Superior temporal gyrus (tissue), 1 donor: ENCODE data around the gene GPATCH3.
A peak's percentile ranks its signal among the peaks of the same experiment; 100 is the strongest.
"Not testable (repeated sequence)": the region's sequence is repeated elsewhere in the genome, so short reads cannot be mapped to it uniquely, and the experiment has no call there.

Experiments used
- DNase-seq: peaks from one replicate; pipeline ENCODE4 v3.0.0-alpha.2; 2016; ENCODE audit errors: extremely low spot score

Gene GPATCH3

DNA sequence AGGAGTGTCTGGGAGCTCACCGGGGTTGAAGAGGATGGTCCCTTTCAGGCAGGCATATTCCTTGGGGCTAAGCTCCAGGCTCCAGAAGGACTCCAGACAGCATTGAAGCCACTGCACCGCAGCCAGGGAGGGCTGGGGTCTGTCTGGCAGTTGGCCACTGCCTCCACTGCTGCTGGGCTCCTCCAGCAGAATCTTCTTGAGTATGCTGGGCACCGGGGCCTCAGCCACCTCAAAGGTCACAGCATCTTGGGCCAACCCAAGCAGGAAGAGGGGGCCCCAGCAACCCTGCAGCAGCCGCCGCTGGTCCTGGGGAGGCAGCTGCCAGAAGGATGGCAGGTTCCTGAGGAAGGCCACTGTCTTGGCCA lies 13.1 kb upstream of the GPATCH3 start:
- no peak for DNase-seq

GRCh38 chr1:26912147-26912490 lies 11.9 kb upstream of the GPATCH3 start:
- DNase-seq: no peak

DNA sequence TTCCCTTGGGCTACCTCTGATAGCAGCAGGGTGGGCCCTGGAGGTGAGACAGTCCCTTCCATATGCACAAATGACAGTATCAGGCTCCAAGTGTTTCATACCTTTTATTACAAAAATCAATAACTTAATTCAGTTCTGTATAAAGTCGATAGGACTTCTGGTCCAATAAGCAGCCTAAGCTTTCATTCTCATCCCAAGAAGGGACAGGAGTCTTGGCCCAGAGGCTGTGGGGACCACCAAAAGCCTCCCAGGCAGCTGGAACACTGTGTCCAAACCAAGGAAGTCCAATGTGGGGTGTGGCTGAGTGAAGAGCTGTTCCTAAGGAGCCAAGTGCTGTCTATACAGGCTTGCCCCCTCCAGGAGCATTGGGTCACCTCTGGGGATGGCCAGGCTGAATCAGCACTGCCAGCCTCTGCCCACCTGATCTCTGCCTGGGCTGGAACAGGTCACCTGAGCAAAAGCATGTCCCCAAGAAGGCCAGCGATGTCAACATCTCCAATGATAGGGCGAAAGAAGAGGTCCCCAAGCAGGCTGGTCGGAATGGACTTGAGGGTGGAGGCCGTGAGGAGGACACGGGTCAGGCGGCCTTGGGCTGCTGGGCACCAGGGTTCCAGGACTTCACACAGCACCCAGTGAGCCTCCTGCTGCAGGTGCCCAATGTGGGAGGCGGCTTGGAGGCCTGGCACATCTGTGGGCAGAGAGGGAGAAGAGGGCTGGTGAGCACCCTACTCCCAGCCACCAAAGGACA lies 11.3 kb upstream of the GPATCH3 start:
- no peak for DNase-seq

- DNase-seq: no peak
These were observed 10.3 kb upstream of the GPATCH3 start for GRCh38 chr1:26910343-26911160.

- DNase-seq: no peak
These were observed 9.7 kb upstream of the GPATCH3 start for GRCh38 chr1:26909951-26910342.

- DNase-seq: no peak
These were observed 7.0 kb upstream of the GPATCH3 start for GRCh38 chr1:26907071-26907917.

DNA sequence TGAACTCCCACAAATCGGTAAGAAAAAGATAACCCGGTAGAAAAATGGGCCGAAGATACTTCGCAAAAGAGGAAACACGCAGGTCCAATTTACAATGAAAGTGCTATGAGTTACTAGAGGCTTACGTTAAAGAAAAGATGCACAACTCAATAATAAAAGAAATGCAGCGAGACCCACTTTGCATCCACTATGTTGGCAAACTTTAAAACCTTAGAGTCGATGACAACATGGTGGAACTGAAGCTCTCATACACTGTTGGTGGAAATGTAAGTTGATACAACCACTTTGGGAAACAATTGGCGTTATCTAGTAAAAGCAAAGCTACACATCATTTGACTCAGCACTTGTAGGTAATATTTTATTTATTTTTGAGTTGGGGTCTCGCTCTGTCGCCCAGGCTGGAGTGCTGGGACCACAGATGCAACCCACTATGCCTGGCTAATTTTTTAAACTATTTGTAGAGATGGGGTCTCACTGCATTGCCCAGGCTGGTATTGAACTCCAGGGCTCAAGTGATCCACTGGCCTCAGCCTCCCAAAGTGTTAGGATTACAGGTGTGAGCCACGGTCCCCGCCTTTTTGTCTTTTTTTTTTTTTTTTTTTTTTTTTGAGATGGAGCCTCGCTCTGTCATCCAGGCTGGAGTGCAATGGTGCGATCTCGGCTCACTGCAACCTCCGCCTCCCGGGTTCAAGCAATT lies 696 bp upstream of the GPATCH3 start:
- no peak for DNase-seq

- DNase-seq: no peak
These were observed 2.9 kb downstream of the GPATCH3 start for GRCh38 chr1:26897351-26897750.

GRCh38 chr1:26894263-26894662 lies 6.0 kb downstream of the GPATCH3 start:
- DNase-seq: no peak

- no peak for DNase-seq
These were observed 9.8 kb downstream of the GPATCH3 start for GRCh38 chr1:26890467-26890796.

- DNase-seq: peak; percentile 89
These were observed 10.5 kb downstream of the GPATCH3 start, which contains the start of gene GPN2 for GRCh38 chr1:26889551-26890466. Gene GPN2 (minus strand): TSS chr1:26890283. CDS start chr1:26890096, 187 bp downstream.

GRCh38 chr1:26888231-26888630 lies 12.0 kb downstream of the GPATCH3 start:
- DNase-seq: no peak

DNA sequence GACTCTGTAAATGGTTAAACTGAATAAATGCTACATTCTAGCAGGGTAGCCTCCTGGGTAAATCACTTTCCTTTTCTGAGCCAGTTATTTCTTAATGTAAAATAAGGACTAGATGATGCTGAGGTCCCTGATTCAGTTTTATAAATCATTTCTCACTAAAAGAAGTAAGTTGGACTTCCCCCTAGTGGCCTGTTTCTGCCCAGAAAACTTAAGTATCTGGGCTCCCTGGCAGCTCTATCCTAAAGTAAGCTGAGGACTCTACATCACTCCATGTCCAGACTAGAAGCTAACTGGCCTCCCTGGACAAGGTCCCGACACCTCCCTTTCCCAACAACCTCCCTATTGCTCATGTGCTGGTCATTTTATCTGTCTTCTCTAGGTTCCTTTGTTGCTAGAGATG lies 13.1 kb downstream of the GPATCH3 start:
- peak; percentile 33 for DNase-seq

DNA sequence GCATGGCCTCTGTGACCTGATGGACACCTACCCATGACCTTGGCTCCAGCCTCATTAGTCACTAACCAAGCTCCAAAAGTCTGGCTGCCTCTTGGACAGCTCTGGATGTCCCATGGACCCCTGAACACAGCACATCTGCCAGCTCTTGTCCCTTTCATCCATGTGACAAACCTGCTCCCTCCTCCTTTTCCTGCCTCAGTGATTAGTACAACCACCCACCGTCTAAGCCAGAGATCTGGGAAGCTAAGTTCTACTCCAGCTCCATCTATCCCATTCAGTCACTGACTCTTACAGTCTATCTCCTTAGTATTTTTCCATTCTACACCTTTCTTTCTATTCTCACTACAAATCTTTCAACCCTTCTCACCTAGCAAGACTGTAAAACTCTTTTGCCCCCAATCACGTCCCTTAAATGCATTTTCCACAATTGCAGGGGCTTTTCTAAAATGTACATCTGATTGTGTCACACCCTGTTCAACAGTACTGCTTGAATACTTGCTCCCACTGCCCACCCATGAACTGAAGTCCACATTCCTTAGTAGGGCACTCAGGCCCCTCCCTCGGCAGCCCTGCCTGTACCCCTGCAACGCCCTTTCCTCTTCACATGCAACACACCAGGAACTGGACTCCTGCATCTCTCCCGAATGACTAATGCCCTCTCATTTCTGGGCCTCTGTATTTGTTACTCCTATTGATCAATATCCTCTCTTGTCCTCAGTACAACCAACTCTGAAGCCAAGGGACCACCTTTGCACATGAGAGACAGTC lies 17.4 kb downstream of the GPATCH3 start:
- no peak for DNase-seq

DNA sequence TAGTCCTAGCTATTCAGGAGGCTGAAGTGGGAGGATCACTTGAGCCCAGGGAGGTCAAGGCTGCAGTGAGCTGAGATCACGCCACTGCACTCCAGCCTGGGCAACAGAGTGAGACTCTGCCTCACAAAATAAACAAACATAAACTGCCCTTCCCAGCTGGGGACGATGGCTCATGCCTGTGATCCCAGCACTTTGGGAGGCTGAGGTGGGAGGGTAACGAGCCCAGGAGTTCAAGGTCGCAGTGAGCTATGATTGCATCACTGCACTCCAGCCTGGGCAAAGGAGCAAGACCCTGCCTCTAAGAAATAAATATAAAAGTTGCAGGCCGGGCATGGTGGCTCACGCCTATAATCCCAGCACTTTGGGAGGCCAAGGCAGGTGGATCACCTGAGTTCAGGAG lies 18.7 kb downstream of the GPATCH3 start:
- DNase-seq: not testable (repeated sequence)

DNA sequence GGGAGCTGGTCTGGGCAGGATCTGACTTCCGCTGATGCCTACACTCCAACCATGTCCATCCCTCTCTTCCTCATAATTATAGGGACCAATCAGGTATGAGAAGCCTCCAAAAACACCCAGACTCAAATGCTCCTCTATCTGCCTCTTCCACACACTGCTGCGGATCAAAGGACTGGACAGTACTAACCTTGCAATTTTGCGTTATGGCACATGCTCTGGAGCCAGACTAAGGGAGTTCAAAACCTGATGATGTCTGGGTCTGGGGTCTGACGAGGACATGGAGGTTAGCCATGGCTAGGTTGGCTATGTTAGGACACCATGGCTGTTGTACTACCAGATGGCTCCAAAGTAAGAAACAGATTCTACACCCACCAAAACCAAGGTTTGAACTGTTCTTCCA lies 20.5 kb downstream of the GPATCH3 start:
- no peak for DNase-seq

- no peak for DNase-seq
These were observed 22.9 kb downstream of the GPATCH3 start for GRCh38 chr1:26877326-26877725.

DNA sequence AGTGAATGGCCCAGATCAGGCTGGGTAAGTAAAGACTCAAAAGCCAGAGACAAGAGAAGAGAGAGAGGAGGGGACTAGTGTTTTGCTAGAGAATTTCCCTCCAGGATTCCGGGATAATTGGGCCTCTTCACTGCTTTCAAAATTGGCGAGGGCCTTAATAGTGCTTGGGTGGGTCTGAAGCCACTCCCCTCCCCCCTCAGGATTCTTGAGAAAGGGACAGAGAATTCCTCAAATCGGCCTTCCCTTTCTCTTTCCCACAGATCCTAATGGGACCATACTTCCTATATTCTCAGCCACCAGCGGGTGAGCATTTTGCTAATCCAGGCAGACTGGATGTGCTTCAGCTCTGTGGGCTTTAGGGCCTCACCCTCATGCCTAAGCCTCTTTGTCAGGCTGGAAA lies 25.4 kb downstream of the GPATCH3 start:
- no peak for DNase-seq

- not testable (repeated sequence) for DNase-seq
These were observed 27.2 kb downstream of the GPATCH3 start for GRCh38 chr1:26873097-26873496.
